A549 (cell line): ENCODE measurements around the gene DEFB126. TPM values are rescaled to one million over a fixed set of nuclear protein-coding genes. Genes with fewer than 3 reads are reported as not detected.
A peak's percentile ranks its signal among the peaks of the same experiment; 100 is the strongest.

Experiments
- ATAC-seq, 2 experiments: fragments of 200-7000 bp in 1 of 2; fragments of >200 bp in 1 of 2; cut with Nextera tagmentation in 1 of 2; cut with Tn5 transposase in 1 of 2; 3 replicates each; pipeline versions ENCODE4 v1.8.0 to v1.9.1; 2018 to 2020; ENCODE audit warnings: mild to moderate bottlenecking in 1 of 2, moderate library complexity in 1 of 2
- CTCF ChIA-PET: fragments of 300-600 bp; sonication (Branson Sonifier 250); formaldehyde crosslinking; extraction: SDS; loops from one replicate; lab custom pipeline; 2021; ENCODE audit warnings: antibody characterized with exemption, inconsistent platforms; lab: Yijun Ruan, JAX
- POLR2A ChIA-PET: fragments of 350-600 bp; formaldehyde crosslinking; extraction: SDS; loops from one replicate; lab custom pipeline; 2021; ENCODE audit warnings: antibody characterized with exemption, inconsistent platforms; lab: Yijun Ruan, JAX
- DNase-seq, 2 experiments: peaks; one replicate each; pipeline versions ENCODE4 v3.0.0 to v3.0.0-alpha.2; 2011 to 2016; ENCODE audit warnings: low read depth in 1 of 2, low spot score in 1 of 2
- FAIRE-seq: peaks from 2 replicates; lab custom pipeline; 2011; peaks lifted over from hg19 to GRCh38; lab: Jason Lieb, UNC
- H3K27ac ChIP-seq, 2 experiments: fragments of >200 bp; sonication (Bioruptor Twin); formaldehyde crosslinking; 3 replicates each; pipeline ENCODE4 v1.5.1; 2016 to 2017
- H3K4me1 ChIP-seq: fragments of >200 bp; sonication (Bioruptor Twin); formaldehyde crosslinking; 3 replicates; pipeline ENCODE4 v1.6.1; 2016
- H3K4me2 ChIP-seq: fragments of >200 bp; sonication (Bioruptor Twin); formaldehyde crosslinking; 3 replicates; pipeline ENCODE4 v1.6.1; 2016
- H3K4me3 ChIP-seq: fragments of >200 bp; sonication (Bioruptor Twin); formaldehyde crosslinking; 3 replicates; pipeline ENCODE4 v1.5.1; 2016
- H3K9me3 ChIP-seq: fragments of >200 bp; sonication (Bioruptor Twin); formaldehyde crosslinking; 3 replicates; pipeline ENCODE4 v1.6.1; 2016
- BCL3 ChIP-seq: fragments of >200 bp; sonication (Bioruptor Twin); formaldehyde crosslinking; IDR thresholded peaks from 3 replicates; pipeline ENCODE4 v1.6.1; 2016
- CEBPB ChIP-seq, 2 experiments: fragments of >200 bp in 1 of 2; sonication (Bioruptor Twin) in 1 of 2; formaldehyde crosslinking in 1 of 2; IDR thresholded peaks; 2 replicates each; pipeline ENCODE4 v1.6.1; 2012 to 2016
- CTCF ChIP-seq: fragments of >200 bp; sonication (Bioruptor Twin); formaldehyde crosslinking; IDR thresholded peaks from 3 replicates; pipeline ENCODE4 v1.5.1; 2016
- EHMT2 ChIP-seq: fragments of 200-600 bp; sonication (generic); IDR thresholded peaks from 2 replicates; pipeline ENCODE4 v1.6.1; 2016; ENCODE audit warnings: antibody characterized with exemption, low read depth, mild to moderate bottlenecking, moderate library complexity
- ELK1 ChIP-seq: fragments of 150-350 bp; IDR thresholded peaks from 2 replicates; pipeline ENCODE4 v1.6.1; 2014; ENCODE audit warnings: low read depth, mild to moderate bottlenecking, low read length
- EP300 ChIP-seq, 2 experiments: fragments of >200 bp; sonication (Bioruptor Twin); formaldehyde crosslinking; IDR thresholded peaks; 2 replicates in 1 of 2; 3 replicates in 1 of 2; pipeline ENCODE4 v1.6.1; 2016 to 2017
- FOSB ChIP-seq: fragments of 250-450 bp; sonication (Bioruptor Pico); IDR thresholded peaks from 2 replicates; pipeline ENCODE4 v1.5.0; 2020; ENCODE audit warnings: mild to moderate bottlenecking, moderate library complexity
- HDAC2 ChIP-seq: fragments of 200-600 bp; sonication (generic); IDR thresholded peaks from 2 replicates; pipeline ENCODE4 v1.6.1; 2016
- HOXA7 ChIP-seq: fragments of 250-450 bp; sonication (Bioruptor Pico); IDR thresholded peaks from 2 replicates; pipeline ENCODE4 v1.5.0; 2020; ENCODE audit warnings: mild to moderate bottlenecking, moderate library complexity
- JUN ChIP-seq, 2 experiments: fragments of >200 bp; sonication (Bioruptor Twin); formaldehyde crosslinking; IDR thresholded peaks; 2 replicates in 1 of 2; 3 replicates in 1 of 2; pipeline ENCODE4 v1.6.1; 2016 to 2017
- JUNB ChIP-seq: fragments of >200 bp; sonication (Bioruptor Twin); formaldehyde crosslinking; IDR thresholded peaks from 2 replicates; pipeline ENCODE4 v1.6.1; 2016
- MAX ChIP-seq: IDR thresholded peaks from 2 replicates; pipeline ENCODE4 v1.6.1; 2012
- MAZ ChIP-seq: fragments of 150-350 bp; IDR thresholded peaks from 2 replicates; pipeline ENCODE4 v1.6.1; 2014; ENCODE audit warnings: antibody characterized with exemption, low read depth, low read length, borderline replicate concordance
- MYC ChIP-seq: IDR thresholded peaks from 2 replicates; pipeline ENCODE4 v1.6.1; 2012; ENCODE audit warnings: mild to moderate bottlenecking, inconsistent platforms, low read length, improper control_type of control experiment, borderline replicate concordance
- NFE2L2 ChIP-seq: fragments of 150-350 bp; conservative IDR thresholded peaks from 2 replicates; pipeline ENCODE4 v1.6.1; 2014; ENCODE audit warnings: low read length
- NPAS2 ChIP-seq: fragments of 250-450 bp; sonication (Bioruptor Pico); IDR thresholded peaks from 2 replicates; pipeline ENCODE4 v1.8.0; 2022; ENCODE audit warnings: mild to moderate bottlenecking, moderate library complexity, borderline replicate concordance
- NR3C1 ChIP-seq: fragments of >200 bp; sonication (Bioruptor Twin); formaldehyde crosslinking; IDR thresholded peaks from 3 replicates; pipeline ENCODE4 v1.6.1; 2017
- POLR2A ChIP-seq: IDR thresholded peaks from 2 replicates; pipeline ENCODE4 v1.6.1; 2012; ENCODE audit warnings: mild to moderate bottlenecking, low read length
- RAD21 ChIP-seq, 2 experiments: fragments of >200 bp in 1 of 2; sonication (Bioruptor Twin) in 1 of 2; formaldehyde crosslinking in 1 of 2; IDR thresholded peaks in 1 of 2; conservative IDR thresholded peaks in 1 of 2; 2 replicates in 1 of 2; 3 replicates in 1 of 2; pipeline ENCODE4 v1.6.1; 2012 to 2018; ENCODE audit warnings: inconsistent platforms in 1 of 2
- RCOR1 ChIP-seq: fragments of 150-350 bp; IDR thresholded peaks from 2 replicates; pipeline ENCODE4 v1.6.1; 2014; ENCODE audit warnings: antibody characterized with exemption, low read length, low read depth
- USF2 ChIP-seq: fragments of 450-650 bp; IDR thresholded peaks from 2 replicates; pipeline ENCODE4 v1.6.1; 2014; ENCODE audit warnings: antibody characterized with exemption
- ZC3H11A ChIP-seq: fragments of 450-650 bp; IDR thresholded peaks from 2 replicates; pipeline ENCODE4 v1.6.1; 2014; ENCODE audit warnings: antibody characterized with exemption, mild to moderate bottlenecking
- WGBS: methylation state at CpG from one replicate; pipeline ENCODE4 v1.1.6; 2017; ENCODE audit errors: missing lambda C conversion rate; 5-methylcytosine and 5-hydroxymethylcytosine counted together
- polyA plus RNA-seq, 4 experiments: library from polyadenylated mRNA; depleted of rRNA in 3 of 4; stranded (reverse); fragments of >200 nt; fragmentation: RNase III in 1 of 4; extraction: RNeasy Plus Mini Kit Qiagen cat#74134 plus additional on column Dnase treatment in 1 of 4; gene quantifications; 2 replicates in 3 of 4; 3 replicates in 1 of 4; pipeline ENCODE4 v1.2.3, GENCODE V29; 2011 to 2017

DEFB126 gene
- polyA plus RNA-seq, 2 of the 4 experiments (the other 2 are of a cell fraction) = not detected

- WGBS = 8% methylated on average over 11 of the region's 11 CpGs
- FAIRE-seq (no peak), DNase-seq (peak; percentile 34 to 78), ATAC-seq (peak; percentile 64 to 88; a peak in 5 of 6 replicates)
- Histone ChIP-seq H3K4me3 (peak overlapping the region; percentile 21; the same call in 2 of the 3 replicates), H3K4me1 (no peaks in the 10 kb centered on the region), H3K4me2 (peak overlapping the region; percentile 35; the same call in 2 of the 3 replicates), H3K9me3 (peaks cover 11% of the 10 kb centered on the region), H3K27ac (no peak overlapping the region)
- ChIA-PET CTCF (interaction anchor here (0.6 to 1.5 kb wide), 7 partner anchors 12 to 117 kb away, joined by 3 to 7 read pairs (median 3); no protein-coding TSS in a partner anchor), POLR2A (no interaction called here)
- TF ChIP-seq RAD21 (conservative IDR thresholded peaks at IDR 0.05 in 1 of 2, IDR thresholded peaks at IDR 0.05 in 1 of 2) (peak in 1 of 2 experiments; percentile 27; a peak in 1 of 5 replicates), RCOR1 (no peak), CTCF (peak; percentile 28; the same call in 2 of the 3 replicates), MAX (0 out of 2 replicates have a peak, but pooled peaks have one; percentile 25)
These were observed 4.5 kb upstream of the DEFB126 start for GRCh38 chr20:137668-138490.

- DNase-seq (no peak), FAIRE-seq (peak; percentile 51), ATAC-seq (no peak)
- no peak overlapping the region for H3K4me3 ChIP-seq
- ChIA-PET POLR2A (no interaction called here), CTCF (no interaction called here)
- no peak overlapping the region for H3K4me2 ChIP-seq
- H3K4me1 ChIP-seq = no peaks in the 10 kb centered on the region
- no peak overlapping the region for H3K27ac ChIP-seq
- 11% methylated on average over 2 of the region's 2 CpGs for WGBS
- TF ChIP-seq JUNB = no peak
- TF ChIP-seq CEBPB (IDR thresholded peaks at IDR 0.05) = no peak
- no peak for TF ChIP-seq ZC3H11A
- no peak for TF ChIP-seq HDAC2
- TF ChIP-seq POLR2A = no peak
- TF ChIP-seq HOXA7 (CRISPR knock-in tag) = no peak
- no peak for TF ChIP-seq FOSB (CRISPR knock-in tag)
- no peak for TF ChIP-seq NR3C1
- no peak for TF ChIP-seq EP300 (IDR thresholded peaks at IDR 0.05)
- TF ChIP-seq RAD21 (conservative IDR thresholded peaks at IDR 0.05 in 1 of 2, IDR thresholded peaks at IDR 0.05 in 1 of 2) = no peak
- TF ChIP-seq ELK1 = no peak
- no peak for TF ChIP-seq NPAS2 (CRISPR knock-in tag)
- no peak for TF ChIP-seq NFE2L2
- no peak for TF ChIP-seq MAX
- no peak for TF ChIP-seq BCL3
- TF ChIP-seq MAZ = no peak
- TF ChIP-seq JUN (IDR thresholded peaks at IDR 0.05) = no peak
- no peak for TF ChIP-seq EHMT2
- TF ChIP-seq MYC = no peak
- no peak for TF ChIP-seq USF2
- H3K9me3 ChIP-seq = no peaks in the 10 kb centered on the region
These were observed 3.5 kb downstream of the DEFB126 start for GRCh38 chr20:145877-146276.
